ENCODE results near the gene ELK3.

ELK3 gene

GRCh38 chr12:96240656-96241055, 46.5 kb downstream of the ELK3 start:
- Histone ChIP-seq H3K36me3 (ENCODE audit: insufficient read depth, low read length) (no peaks in the 10 kb centered on the region; the same call in 1 of the 2 replicates), H3K9ac (ENCODE audit: low read depth, low read length) (no peak overlapping the region), H3K9me3 (ENCODE audit: control insufficient read depth, insufficient read depth, low read length) (no peaks in the 10 kb centered on the region), H3K4me1 (ENCODE audit: insufficient read depth, low read length) (no peaks in the 10 kb centered on the region)

GRCh38 chr12:96241431-96241830, 47.3 kb downstream of the ELK3 start:
- Histone ChIP-seq H3K4me1 (ENCODE audit: insufficient read depth, low read length) (no peaks in the 10 kb centered on the region), H3K9ac (ENCODE audit: low read depth, low read length) (no peak overlapping the region), H3K9me3 (ENCODE audit: control insufficient read depth, insufficient read depth, low read length) (no peaks in the 10 kb centered on the region), H3K36me3 (ENCODE audit: insufficient read depth, low read length) (no peaks in the 10 kb centered on the region; the same call in 1 of the 2 replicates)

- H3K9ac ChIP-seq (ENCODE audit: low read depth, low read length): no peak overlapping the region
- no peaks in the 10 kb centered on the region; the same call in 1 of the 2 replicates for H3K36me3 ChIP-seq (ENCODE audit: insufficient read depth, low read length)
- no peaks in the 10 kb centered on the region for H3K9me3 ChIP-seq (ENCODE audit: control insufficient read depth, insufficient read depth, low read length)
- no peaks in the 10 kb centered on the region for H3K4me1 ChIP-seq (ENCODE audit: insufficient read depth, low read length)
Measured at GRCh38 chr12:96241846-96242256, 47.7 kb downstream of the ELK3 start.

- Histone ChIP-seq H3K9me3 (ENCODE audit: control insufficient read depth, insufficient read depth, low read length) (no peaks in the 10 kb centered on the region), H3K9ac (ENCODE audit: low read depth, low read length) (no peak overlapping the region), H3K4me1 (ENCODE audit: insufficient read depth, low read length) (no peaks in the 10 kb centered on the region), H3K36me3 (ENCODE audit: insufficient read depth, low read length) (no peaks in the 10 kb centered on the region)
Measured at GRCh38 chr12:96242597-96242996, 48.4 kb downstream of the ELK3 start.

GRCh38 chr12:96244826-96245225, 50.7 kb downstream of the ELK3 start:
- Histone ChIP-seq H3K36me3 (ENCODE audit: insufficient read depth, low read length) (no peaks in the 10 kb centered on the region; the same call in 1 of the 2 replicates), H3K9me3 (ENCODE audit: control insufficient read depth, insufficient read depth, low read length) (no peaks in the 10 kb centered on the region), H3K9ac (ENCODE audit: low read depth, low read length) (no peak overlapping the region), H3K4me1 (ENCODE audit: insufficient read depth, low read length) (no peaks in the 10 kb centered on the region)

- Histone ChIP-seq H3K9ac (ENCODE audit: low read depth, low read length) (no peak overlapping the region), H3K9me3 (ENCODE audit: control insufficient read depth, insufficient read depth, low read length) (no peaks in the 10 kb centered on the region), H3K36me3 (ENCODE audit: insufficient read depth, low read length) (peaks cover 1% of the 10 kb centered on the region; the same call in 1 of the 2 replicates), H3K4me1 (ENCODE audit: insufficient read depth, low read length) (no peaks in the 10 kb centered on the region)
Measured at GRCh38 chr12:96246926-96247505, 52.8 kb downstream of the ELK3 start.

GRCh38 chr12:96247563-96247962, 53.4 kb downstream of the ELK3 start:
- Histone ChIP-seq H3K9ac (ENCODE audit: low read depth, low read length) (no peak overlapping the region), H3K9me3 (ENCODE audit: control insufficient read depth, insufficient read depth, low read length) (no peaks in the 10 kb centered on the region), H3K36me3 (ENCODE audit: insufficient read depth, low read length) (peaks cover 2% of the 10 kb centered on the region; the same call in 1 of the 2 replicates), H3K4me1 (ENCODE audit: insufficient read depth, low read length) (no peaks in the 10 kb centered on the region)

GRCh38 chr12:96248136-96248931, 54.2 kb downstream of the ELK3 start:
- Histone ChIP-seq H3K9me3 (ENCODE audit: control insufficient read depth, insufficient read depth, low read length) (no peaks in the 10 kb centered on the region), H3K9ac (ENCODE audit: low read depth, low read length) (no peak overlapping the region), H3K4me1 (ENCODE audit: insufficient read depth, low read length) (no peaks in the 10 kb centered on the region), H3K36me3 (ENCODE audit: insufficient read depth, low read length) (peaks cover 2% of the 10 kb centered on the region; the same call in 1 of the 2 replicates)

- H3K9me3 ChIP-seq (ENCODE audit: control insufficient read depth, insufficient read depth, low read length): no peaks in the 10 kb centered on the region
- peaks cover 2% of the 10 kb centered on the region; the same call in 1 of the 2 replicates for H3K36me3 ChIP-seq (ENCODE audit: insufficient read depth, low read length)
- no peak overlapping the region for H3K9ac ChIP-seq (ENCODE audit: low read depth, low read length)
- no peaks in the 10 kb centered on the region for H3K4me1 ChIP-seq (ENCODE audit: insufficient read depth, low read length)
Measured at GRCh38 chr12:96249196-96250118, 55.3 kb downstream of the ELK3 start.

- Histone ChIP-seq H3K9me3 (ENCODE audit: control insufficient read depth, insufficient read depth, low read length) (no peaks in the 10 kb centered on the region), H3K36me3 (ENCODE audit: insufficient read depth, low read length) (peaks cover 2% of the 10 kb centered on the region; the same call in 1 of the 2 replicates), H3K4me1 (ENCODE audit: insufficient read depth, low read length) (no peaks in the 10 kb centered on the region; the same call in 1 of the 2 replicates), H3K9ac (ENCODE audit: low read depth, low read length) (no peak overlapping the region)
Measured at GRCh38 chr12:96250119-96250685, 56.0 kb downstream of the ELK3 start.

GRCh38 chr12:96255077-96255476, 60.9 kb downstream of the ELK3 start:
- H3K36me3 ChIP-seq (ENCODE audit: insufficient read depth, low read length): peaks cover 2% of the 10 kb centered on the region; the same call in 1 of the 2 replicates
- H3K4me1 ChIP-seq (ENCODE audit: insufficient read depth, low read length): peaks cover 6% of the 10 kb centered on the region
- H3K9ac ChIP-seq (ENCODE audit: low read depth, low read length): no peak overlapping the region
- no peaks in the 10 kb centered on the region for H3K9me3 ChIP-seq (ENCODE audit: control insufficient read depth, insufficient read depth, low read length)

GRCh38 chr12:96256672-96257361, 62.6 kb downstream of the ELK3 start:
- H3K9ac ChIP-seq (ENCODE audit: low read depth, low read length): no peak overlapping the region
- peaks cover 6% of the 10 kb centered on the region for H3K4me1 ChIP-seq (ENCODE audit: insufficient read depth, low read length)
- H3K9me3 ChIP-seq (ENCODE audit: control insufficient read depth, insufficient read depth, low read length): no peaks in the 10 kb centered on the region
- peaks cover 2% of the 10 kb centered on the region; the same call in 1 of the 2 replicates for H3K36me3 ChIP-seq (ENCODE audit: insufficient read depth, low read length)

- no peaks in the 10 kb centered on the region for H3K9me3 ChIP-seq (ENCODE audit: control insufficient read depth, insufficient read depth, low read length)
- H3K4me1 ChIP-seq (ENCODE audit: insufficient read depth, low read length): peaks cover 6% of the 10 kb centered on the region
- H3K36me3 ChIP-seq (ENCODE audit: insufficient read depth, low read length): no peaks in the 10 kb centered on the region
- no peak overlapping the region for H3K9ac ChIP-seq (ENCODE audit: low read depth, low read length)
Measured at GRCh38 chr12:96257550-96258103, 63.5 kb downstream of the ELK3 start.

All from ES-I3 (cell line).